22Rv1 (cell line): ENCODE measurements around the gene CLIP4.

Experiments used
- H3K27ac ChIP-seq: fragments of 450-650 bp; 2 replicates; pipeline ENCODE4 v1.5.1; 2017
- ZFX ChIP-seq: fragments of 450-650 bp; IDR thresholded peaks from 2 replicates; pipeline ENCODE4 v1.6.1; 2017; ENCODE audit warnings: antibody characterized with exemption, borderline replicate concordance
- TF ChIP-seq, protein P1 (sequence below): fragments of 450-650 bp; IDR thresholded peaks from 2 replicates; pipeline ENCODE4 v1.5.1; 2017; ENCODE audit warnings: mild to moderate bottlenecking

CLIP4 gene

GRCh38 chr2:29072251-29072650 lies 43.0 kb upstream of the CLIP4 start:
- no peak overlapping the region for H3K27ac ChIP-seq
- TF ChIP-seq, protein P1, sequence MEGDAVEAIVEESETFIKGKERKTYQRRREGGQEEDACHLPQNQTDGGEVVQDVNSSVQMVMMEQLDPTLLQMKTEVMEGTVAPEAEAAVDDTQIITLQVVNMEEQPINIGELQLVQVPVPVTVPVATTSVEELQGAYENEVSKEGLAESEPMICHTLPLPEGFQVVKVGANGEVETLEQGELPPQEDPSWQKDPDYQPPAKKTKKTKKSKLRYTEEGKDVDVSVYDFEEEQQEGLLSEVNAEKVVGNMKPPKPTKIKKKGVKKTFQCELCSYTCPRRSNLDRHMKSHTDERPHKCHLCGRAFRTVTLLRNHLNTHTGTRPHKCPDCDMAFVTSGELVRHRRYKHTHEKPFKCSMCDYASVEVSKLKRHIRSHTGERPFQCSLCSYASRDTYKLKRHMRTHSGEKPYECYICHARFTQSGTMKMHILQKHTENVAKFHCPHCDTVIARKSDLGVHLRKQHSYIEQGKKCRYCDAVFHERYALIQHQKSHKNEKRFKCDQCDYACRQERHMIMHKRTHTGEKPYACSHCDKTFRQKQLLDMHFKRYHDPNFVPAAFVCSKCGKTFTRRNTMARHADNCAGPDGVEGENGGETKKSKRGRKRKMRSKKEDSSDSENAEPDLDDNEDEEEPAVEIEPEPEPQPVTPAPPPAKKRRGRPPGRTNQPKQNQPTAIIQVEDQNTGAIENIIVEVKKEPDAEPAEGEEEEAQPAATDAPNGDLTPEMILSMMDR = no peak
- no peak for TF ChIP-seq ZFX

DNA sequence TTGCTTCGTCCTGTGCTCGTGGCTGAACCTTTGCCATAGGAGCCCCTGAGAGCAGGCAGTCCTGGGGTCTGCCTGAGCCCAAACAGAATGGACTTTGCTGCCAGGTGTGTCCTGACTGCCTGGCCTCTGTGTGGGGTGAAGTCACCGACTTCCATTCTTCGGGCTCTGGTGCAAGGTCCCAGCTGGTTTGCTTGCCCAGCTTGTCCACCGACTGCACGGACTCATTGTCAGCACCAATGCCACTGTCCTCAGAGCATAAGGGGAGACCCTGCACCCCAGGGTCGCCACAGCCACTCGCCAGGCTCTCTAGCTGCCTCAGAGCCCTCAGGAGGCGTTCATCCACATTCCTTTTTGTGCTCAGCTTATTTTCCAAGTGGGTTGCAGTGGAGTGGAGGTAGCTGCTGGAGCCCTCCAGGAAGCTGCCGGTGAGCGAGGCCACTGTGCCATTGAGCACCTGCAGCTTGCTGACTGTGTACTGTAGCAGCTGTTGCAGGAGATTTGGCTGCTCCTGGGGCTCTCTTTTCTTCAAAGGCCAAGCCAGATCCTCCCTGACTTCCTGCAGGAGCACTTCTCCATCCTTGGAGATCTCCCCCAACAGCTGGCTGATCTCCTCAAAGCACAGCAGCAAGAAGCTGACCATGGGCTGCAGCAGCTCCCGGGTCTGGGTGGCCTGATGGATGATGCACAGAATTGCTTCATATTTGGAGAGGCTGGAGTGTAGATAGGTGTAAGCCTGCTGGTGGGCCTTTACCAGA lies 42.1 kb upstream of the CLIP4 start:
- H3K27ac ChIP-seq = no peak overlapping the region
- no peak for TF ChIP-seq ZFX
- TF ChIP-seq, protein P1 = no peak

GRCh38 chr2:29073933-29074332 lies 41.3 kb upstream of the CLIP4 start:
- H3K27ac ChIP-seq = no peak overlapping the region
- no peak for TF ChIP-seq ZFX
- TF ChIP-seq, protein P1 = no peak

GRCh38 chr2:29074411-29074810 lies 40.8 kb upstream of the CLIP4 start, which contains the start of gene PCARE:
Gene PCARE, minus strand, starts transcription at chr2:29074523. Its CDS starts 262 bp downstream, at chr2:29074261.
- no peak within 1 kb of the TSS for H3K27ac ChIP-seq
- TF ChIP-seq ZFX = no peak
- TF ChIP-seq, protein P1 = no peak

- no peak overlapping the region for H3K27ac ChIP-seq
- no peak for TF ChIP-seq ZFX
- TF ChIP-seq, protein P1 = no peak
Measured at GRCh38 chr2:29075894-29076705, 39.1 kb upstream of the CLIP4 start.

GRCh38 chr2:29079887-29080286 lies 35.3 kb upstream of the CLIP4 start:
- TF ChIP-seq, protein P1 = no peak
- no peak for TF ChIP-seq ZFX

More at GRCh38 chr2:29079887-29080286, 35.3 kb upstream of the CLIP4 start:
- H3K27ac ChIP-seq = no peak overlapping the region
